Neural crest cell (in vitro differentiated cells): Measurements from ENCODE around the gene PANK1. TPM values are rescaled to one million over a fixed set of nuclear protein-coding genes. Genes with fewer than 3 reads are reported as not detected.

Experiments used
- DNase-seq: peaks from one replicate; pipeline ENCODE4 v3.0.0; 2021; ENCODE audit warnings: low read depth, mixed read lengths, low spot score
- H3K27ac Mint-ChIP-seq: one replicate; pipeline ENCODE4 v1.8.0; 2021; ENCODE audit warnings: mild to moderate bottlenecking, mixed read lengths; ENCODE audit not compliant: unreplicated experiment
- H3K27me3 Mint-ChIP-seq: 2 replicates; pipeline ENCODE4 v1.8.0; 2021; ENCODE audit warnings: low read depth, mild to moderate bottlenecking, mixed read lengths
- H3K36me3 Mint-ChIP-seq: 2 replicates; pipeline ENCODE4 v1.8.0; 2021; ENCODE audit warnings: low read depth, mild to moderate bottlenecking, mixed read lengths
- H3K4me1 Mint-ChIP-seq: 2 replicates; pipeline ENCODE4 v1.8.0; 2021; ENCODE audit warnings: mixed read lengths
- H3K4me3 Mint-ChIP-seq: one replicate; pipeline ENCODE4 v1.8.0; 2021; ENCODE audit warnings: mild to moderate bottlenecking, mixed read lengths
- H3K9me3 Mint-ChIP-seq: 2 replicates; pipeline ENCODE4 v1.8.0; 2021; ENCODE audit warnings: mixed read lengths
- CTCF ChIP-seq: fragments of 200-600 bp; sonication (generic); conservative IDR thresholded peaks from 2 replicates; pipeline ENCODE4 v1.5.0; 2021; ENCODE audit warnings: antibody characterized with exemption, mild to moderate bottlenecking
- total RNA-seq: library from RNA; stranded (reverse); gene quantifications from 2 replicates; pipeline ENCODE4 v1.2.1, GENCODE V29; 2021

The PANK1 gene
- total RNA-seq, 1 donor from 2014 or later, result 46.9 TPM

GRCh38 chr10:89662596-89662995 is 17.6 kb upstream of the PANK1 start:
- no peak overlapping the region for H3K4me3 Mint-ChIP-seq
- no peak overlapping the region for H3K27ac Mint-ChIP-seq
- H3K27me3 Mint-ChIP-seq, result no peaks in the 10 kb centered on the region
- no peaks in the 10 kb centered on the region for H3K4me1 Mint-ChIP-seq
- no peaks in the 10 kb centered on the region for H3K9me3 Mint-ChIP-seq
- H3K36me3 Mint-ChIP-seq, result no peaks in the 10 kb centered on the region
- no peak for DNase-seq
- no peak for TF ChIP-seq CTCF

GRCh38 chr10:89659143-89660131 is 14.4 kb upstream of the PANK1 start:
- Mint-ChIP-seq H3K36me3 (no peaks in the 10 kb centered on the region), H3K9me3 (peaks cover 4% of the 10 kb centered on the region), H3K27me3 (no peaks in the 10 kb centered on the region), H3K4me3 (no peak overlapping the region), H3K27ac (no peak overlapping the region), H3K4me1 (no peaks in the 10 kb centered on the region)
- TF ChIP-seq CTCF, result no peak
- DNase-seq, result no peak

- Mint-ChIP-seq H3K9me3 (peaks cover 5% of the 10 kb centered on the region), H3K4me3 (no peak overlapping the region), H3K36me3 (no peaks in the 10 kb centered on the region), H3K4me1 (no peaks in the 10 kb centered on the region), H3K27me3 (no peaks in the 10 kb centered on the region), H3K27ac (no peak overlapping the region)
- no peak for TF ChIP-seq CTCF
- DNase-seq, result no peak
Observed at GRCh38 chr10:89657302-89657701, 12.3 kb upstream of the PANK1 start.

GRCh38 chr10:89655722-89656121 is 10.7 kb upstream of the PANK1 start:
- DNase-seq, result no peak
- no peak for TF ChIP-seq CTCF
- H3K4me1 Mint-ChIP-seq, result no peaks in the 10 kb centered on the region
- peaks cover 7% of the 10 kb centered on the region for H3K9me3 Mint-ChIP-seq
- no peaks in the 10 kb centered on the region for H3K36me3 Mint-ChIP-seq
- H3K27ac Mint-ChIP-seq, result no peak overlapping the region
- H3K27me3 Mint-ChIP-seq, result no peaks in the 10 kb centered on the region
- no peak overlapping the region for H3K4me3 Mint-ChIP-seq

- H3K27ac Mint-ChIP-seq, result no peak overlapping the region
- no peak for DNase-seq
- no peaks in the 10 kb centered on the region for H3K36me3 Mint-ChIP-seq
- no peak overlapping the region for H3K4me3 Mint-ChIP-seq
- H3K27me3 Mint-ChIP-seq, result no peaks in the 10 kb centered on the region
- H3K4me1 Mint-ChIP-seq, result no peaks in the 10 kb centered on the region
- no peak for TF ChIP-seq CTCF
- H3K9me3 Mint-ChIP-seq, result peaks cover 7% of the 10 kb centered on the region
Observed at GRCh38 chr10:89653410-89653869, 8.4 kb upstream of the PANK1 start.
